GM06990 (cell line): Measurements from ENCODE around the gene TUBAL3.

Experiments
- DNase-seq: peaks from one replicate; pipeline ENCODE4 v3.0.0-alpha.2; 2011; ENCODE audit not compliant: insufficient read length; ENCODE audit errors: extremely low read depth
- H3K27me3 ChIP-seq: replicated peaks from 2 replicates; pipeline ENCODE4 v1.6.0; 2011; ENCODE audit warnings: low read length; ENCODE audit not compliant: control insufficient read depth, insufficient read depth
- H3K36me3 ChIP-seq: 2 replicates; pipeline ENCODE4 v1.5.1; 2011; ENCODE audit warnings: low read length; ENCODE audit not compliant: control insufficient read depth, insufficient read depth
- H3K4me3 ChIP-seq: replicated peaks from 2 replicates; pipeline ENCODE4 v1.5.1; 2011; ENCODE audit warnings: low read depth, mild to moderate bottlenecking, control low read depth, low read length
- CTCF ChIP-seq: IDR thresholded peaks from 2 replicates; pipeline ENCODE4 v1.5.1; 2011; ENCODE audit warnings: low read length, control low read depth, mild to moderate bottlenecking, inconsistent platforms; ENCODE audit not compliant: insufficient read depth, poor library complexity, severe bottlenecking

TUBAL3 gene

GRCh38 chr10:5362873-5363272, 41.8 kb downstream of the TUBAL3 start:
- Histone ChIP-seq H3K4me3 (no peak overlapping the region), H3K27me3 (no peaks in the 10 kb centered on the region; the same call in 1 of the 2 replicates), H3K36me3 (no peaks in the 10 kb centered on the region)
- DNase-seq: no peak
- no peak for TF ChIP-seq CTCF

GRCh38 chr10:5361966-5362365, 42.7 kb downstream of the TUBAL3 start:
- no peak for TF ChIP-seq CTCF
- H3K36me3 ChIP-seq: no peaks in the 10 kb centered on the region
- H3K27me3 ChIP-seq: no peaks in the 10 kb centered on the region; the same call in 1 of the 2 replicates
- no peak overlapping the region for H3K4me3 ChIP-seq
- no peak for DNase-seq

GRCh38 chr10:5360318-5360915, 44.2 kb downstream of the TUBAL3 start:
- TF ChIP-seq CTCF: no peak
- Histone ChIP-seq H3K4me3 (no peak overlapping the region), H3K36me3 (no peaks in the 10 kb centered on the region), H3K27me3 (no peaks in the 10 kb centered on the region; the same call in 1 of the 2 replicates)
- no peak for DNase-seq

- no peak overlapping the region for H3K4me3 ChIP-seq
- H3K36me3 ChIP-seq: no peaks in the 10 kb centered on the region
- no peaks in the 10 kb centered on the region; the same call in 1 of the 2 replicates for H3K27me3 ChIP-seq
- TF ChIP-seq CTCF: no peak
- no peak for DNase-seq
These were observed 48.3 kb downstream of the TUBAL3 start for GRCh38 chr10:5356302-5356763.

- Histone ChIP-seq H3K36me3 (no peaks in the 10 kb centered on the region), H3K27me3 (no peaks in the 10 kb centered on the region; the same call in 1 of the 2 replicates), H3K4me3 (no peak overlapping the region)
- no peak for DNase-seq
- TF ChIP-seq CTCF: no peak
These were observed 48.9 kb downstream of the TUBAL3 start for GRCh38 chr10:5355594-5356301.
